Ovary (tissue), 9 donors: ENCODE data around the gene GRB7. TPM values are rescaled to one million over a fixed set of nuclear protein-coding genes. Genes with fewer than 3 reads are reported as not detected.

Experiments
- DNase-seq, 5 donors: peaks; one replicate each; pipeline ENCODE4 v3.0.0-alpha.2; 2019 to 2020
- H3K27ac ChIP-seq, 2 donors: fragments of 200-600 bp; one replicate each; pipeline versions ENCODE4 v1.5.1 to v1.8.0; 2019 to 2022
- H3K27me3 ChIP-seq: fragments of 200-600 bp; one replicate; pipeline ENCODE4 v1.8.0; 2022
- H3K36me3 ChIP-seq: fragments of 200-600 bp; sonication (generic); one replicate; pipeline ENCODE4 v1.5.1; 2019
- H3K4me1 ChIP-seq: one replicate; pipeline ENCODE4 v1.8.1; 2013; ENCODE audit warnings: mild to moderate bottlenecking, moderate library complexity; ENCODE audit not compliant: insufficient read depth
- H3K4me3 ChIP-seq: fragments of 200-600 bp; sonication (generic); one replicate; pipeline ENCODE4 v1.5.1; 2017
- H3K9me3 ChIP-seq, 2 donors: fragments of 200-600 bp in 1 of 2; sonication (generic) in 1 of 2; one replicate each; pipeline versions ENCODE4 v1.5.1 to v1.8.1; 2013 to 2019; ENCODE audit warnings: mild to moderate bottlenecking in 1 of 2, moderate library complexity in 1 of 2
- CTCF ChIP-seq, 3 donors: fragments of 450-650 bp in 2 of 3; fragments of 200-600 bp in 1 of 3; IDR thresholded peaks; one replicate each; pipeline versions ENCODE4 v1.5.1 to v1.8.0; 2016 to 2022; ENCODE audit warnings: antibody characterized with exemption in 3 of 3, mild to moderate bottlenecking in 1 of 3
- EP300 ChIP-seq: sonication (generic); formaldehyde crosslinking; IDR thresholded peaks from one replicate; pipeline ENCODE4 v1.6.1; 2017; ENCODE audit warnings: antibody characterized with exemption
- POLR2A ChIP-seq: fragments of 450-650 bp; IDR thresholded peaks from one replicate; pipeline ENCODE4 v1.6.1; 2017; ENCODE audit warnings: antibody characterized with exemption, mild to moderate bottlenecking, moderate library complexity
- WGBS, 3 donors: extraction: QIAGEN DNeasy Blood & Tissue Kit in 1 of 3; methylation state at CpG; one replicate each; pipeline versions ENCODE4 v1.1.5 to v1.1.7; 2013 to 2017; 5-methylcytosine and 5-hydroxymethylcytosine counted together
- intact Hi-C, 4 donors: fragments of 100-400 bp; cut with DNase I; formaldehyde crosslinking; loops; one replicate each; pipeline versions ENCODE4 v1.11.0 to v1.15.1; 2022 to 2023
- polyA plus RNA-seq, 2 donors: library from polyadenylated mRNA; stranded (reverse); fragments of 200-250 nt in 1 of 2; fragments of 350-450 nt in 1 of 2; fragmentation: Illumina TruSeq in 1 of 2; extraction: RNeasy Lipid Tissue Mini Kit (QIAGEN cat#74804) in 1 of 2; gene quantifications; one replicate each; pipeline ENCODE4 v1.2.3, GENCODE V29; 2013 to 2014
- total RNA-seq, 7 donors: library from RNA; depleted of rRNA in 2 of 7; stranded (reverse); fragments of >200 nt in 2 of 7; fragmentation: NEBNext Ultra II Directional in 3 of 7; extraction: Animal tissue kit (Norgen Biotek cat#: 25700) in 3 of 7; gene quantifications; one replicate each; pipeline versions ENCODE4 v1.1.0 to v1.2.4, GENCODE V29; 2016 to 2023
- donor health status: DM: no; HTN: no; CAD: no; lungs with moderate emphysema.
- donor health status: DM: no; HTN: no; CAD: no.
- donor health status: Bipolar disorder and iron deficiency.
- donor health status: DM: yes; HTN: yes; CAD: no.
- donor health status: DM: no; HTN: no; CAD: no.
- donor health status: DM: yes; HTN: yes; CAD: no.

Gene GRB7
- total and polyA plus RNA-seq, 9 donors = 0.23 to 63.0 (median 2.1) TPM

DNA sequence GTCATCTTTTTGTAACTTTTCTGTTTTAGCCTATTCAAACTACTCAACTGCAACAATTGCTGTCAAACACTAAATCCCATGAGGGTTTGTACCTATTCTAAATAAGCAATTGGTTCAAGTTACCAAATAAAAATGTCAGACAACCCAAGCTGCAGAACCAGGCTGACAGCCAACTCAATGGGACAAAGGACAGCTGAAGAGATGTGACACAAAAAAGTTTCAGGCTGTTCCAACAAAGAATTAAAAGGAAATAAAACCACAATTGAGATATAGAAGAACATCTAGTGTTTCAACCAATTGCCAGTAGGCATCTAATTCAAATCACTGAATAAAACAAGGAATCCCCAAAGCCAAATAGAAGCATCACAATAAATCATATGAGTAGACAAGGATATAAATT is 49.3 kb downstream of the GRB7 start:
- no peaks in the 10 kb centered on the region for H3K36me3 ChIP-seq
- intact Hi-C loops = no loop called here

GRCh38 chr17:39787743-39788484 is 50.2 kb downstream of the GRB7 start:
- Histone ChIP-seq H3K4me3 (no peak overlapping the region), H3K27ac (no peak overlapping the region), H3K36me3 (no peaks in the 10 kb centered on the region), H3K27me3 (no peaks in the 10 kb centered on the region), H3K4me1 (no peaks in the 10 kb centered on the region), H3K9me3 (no peaks in the 10 kb centered on the region)
- 76 to 85% (median 81%) methylated on average over 8 of the region's 8 CpGs for WGBS, 3 donors
- DNase-seq = no peak
- TF ChIP-seq EP300 = no peak
- no peak for TF ChIP-seq CTCF (IDR thresholded peaks at IDR 0.05)
- TF ChIP-seq POLR2A = no peak
- intact Hi-C loops = no loop called here

More for the DNA sequence above, 49.3 kb downstream of the GRB7 start:
- Histone ChIP-seq H3K27ac (no peak overlapping the region), H3K9me3 (no peaks in the 10 kb centered on the region), H3K27me3 (no peaks in the 10 kb centered on the region), H3K4me3 (no peak overlapping the region), H3K4me1 (no peaks in the 10 kb centered on the region)
- no peak for DNase-seq
- TF ChIP-seq CTCF (IDR thresholded peaks at IDR 0.05) = no peak
- TF ChIP-seq POLR2A = no peak
- no peak for TF ChIP-seq EP300

DNA sequence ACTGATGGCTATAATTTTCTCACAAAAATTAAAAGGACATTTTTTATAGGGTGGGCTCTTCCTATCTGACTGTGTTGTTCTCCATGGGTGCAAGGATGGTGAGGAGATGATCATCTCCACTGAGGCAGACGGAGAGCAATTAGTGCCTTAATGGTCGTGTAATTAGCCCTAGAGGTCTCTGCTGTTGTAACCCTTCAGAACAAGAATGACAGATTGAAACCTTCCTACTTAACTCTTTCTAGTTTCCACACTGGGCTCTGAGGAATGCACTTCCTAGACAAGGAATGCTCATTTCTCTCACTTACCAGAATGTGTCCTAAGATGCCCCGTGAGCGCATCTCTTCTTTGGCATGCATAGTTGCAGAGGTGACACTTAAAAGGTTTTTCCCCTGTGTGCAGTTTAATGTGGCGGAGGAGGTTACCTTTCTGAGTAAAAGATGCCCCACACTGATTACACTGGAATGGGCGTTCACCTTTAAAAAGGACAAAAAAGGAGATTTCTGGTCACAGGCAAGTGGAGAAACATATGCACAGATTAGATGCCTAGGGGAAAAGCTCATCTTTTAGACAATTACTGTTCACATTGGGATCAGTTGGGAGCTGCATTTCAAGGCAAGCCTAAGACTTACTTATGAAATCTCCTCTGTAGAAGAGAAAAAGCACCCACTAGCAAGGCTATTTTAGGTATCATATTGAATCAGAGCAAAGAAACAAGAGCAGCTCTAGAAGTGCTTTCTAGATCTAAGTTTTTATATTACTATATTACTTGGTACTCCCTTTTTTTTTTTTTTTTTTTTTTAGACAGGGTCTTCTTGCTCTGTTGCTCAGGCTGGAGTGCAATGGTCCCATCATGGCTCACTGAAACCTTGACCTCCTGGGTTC is 53.6 kb downstream of the GRB7 start:
- Histone ChIP-seq H3K9me3 (no peaks in the 10 kb centered on the region), H3K4me1 (no peaks in the 10 kb centered on the region), H3K36me3 (no peaks in the 10 kb centered on the region), H3K27ac (no peak overlapping the region), H3K27me3 (no peaks in the 10 kb centered on the region), H3K4me3 (no peak overlapping the region)
- 29 to 38% (median 31%) methylated on average over 6 of the region's 6 CpGs for WGBS, 3 donors
- no peak for DNase-seq
- intact Hi-C loops = no loop called here
- TF ChIP-seq POLR2A = no peak
- no peak for TF ChIP-seq CTCF (IDR thresholded peaks at IDR 0.05)
- TF ChIP-seq EP300 = no peak

GRCh38 chr17:39792526-39793221 is 54.9 kb downstream of the GRB7 start:
- 78 to 86% (median 83%) methylated on average over 10 of the region's 10 CpGs for WGBS, 3 donors
- DNase-seq = no peak
- no peak overlapping the region for H3K27ac ChIP-seq
- H3K4me3 ChIP-seq = no peak overlapping the region
- H3K9me3 ChIP-seq = no peaks in the 10 kb centered on the region
- H3K27me3 ChIP-seq = no peaks in the 10 kb centered on the region
- no peaks in the 10 kb centered on the region for H3K4me1 ChIP-seq
- intact Hi-C loops = no loop called here
- no peaks in the 10 kb centered on the region for H3K36me3 ChIP-seq
- no peak for TF ChIP-seq POLR2A
- no peak for TF ChIP-seq EP300
